SU-DHL-6 (cell line): Measurements from ENCODE around the gene ALPK3.

Source experiments
- H2AFZ ChIP-seq: fragments of 200-600 bp; sonication (generic); 2 replicates; pipeline ENCODE4 v1.6.1; 2014; ENCODE audit warnings: low read depth, mild to moderate bottlenecking, moderate library complexity, mixed read lengths, antibody characterized with exemption, low read length; ENCODE audit not compliant: severe bottlenecking
- H3F3A ChIP-seq: fragments of 200-600 bp; shearing (Covaris generic); 2 replicates; pipeline ENCODE4 v1.6.0; 2016; ENCODE audit warnings: antibody characterized with exemption, mild to moderate bottlenecking; ENCODE audit not compliant: insufficient read depth
- H3K27ac ChIP-seq: fragments of 200-600 bp; sonication (generic); 2 replicates; pipeline ENCODE4 v1.5.1; 2016; ENCODE audit warnings: low read depth, mild to moderate bottlenecking, low read length, moderate library complexity, mixed read lengths
- H3K27me3 ChIP-seq: fragments of 200-600 bp; sonication (generic), shearing (Covaris generic); 2 replicates; pipeline ENCODE4 v1.6.0; 2014; ENCODE audit warnings: mild to moderate bottlenecking, low read length
- H3K36me3 ChIP-seq: fragments of 200-600 bp; sonication (generic); 2 replicates; pipeline ENCODE4 v1.6.1; 2014; ENCODE audit warnings: mild to moderate bottlenecking, low read length, mixed read lengths
- H3K4me2 ChIP-seq: fragments of 300-600, 200-600 bp; shearing (Covaris generic), sonication (generic); 2 replicates; pipeline ENCODE4 v1.6.0; 2014; ENCODE audit warnings: low read length, low read depth, mild to moderate bottlenecking; ENCODE audit not compliant: poor library complexity, severe bottlenecking
- H3K4me3 ChIP-seq: fragments of 200-600 bp; sonication (generic); 2 replicates; pipeline ENCODE4 v1.5.1; 2014; ENCODE audit warnings: antibody characterized with exemption, low read length, mild to moderate bottlenecking, mixed read lengths; ENCODE audit not compliant: insufficient read depth, poor library complexity, severe bottlenecking
- H3K79me2 ChIP-seq: fragments of 200-600 bp; sonication (generic); 2 replicates; pipeline ENCODE4 v1.6.1; 2014; ENCODE audit warnings: mild to moderate bottlenecking, low read length, moderate library complexity; ENCODE audit not compliant: insufficient read depth
- H3K9ac ChIP-seq: fragments of 200-600 bp; sonication (generic); 2 replicates; pipeline ENCODE4 v1.7.0; 2014; ENCODE audit warnings: mild to moderate bottlenecking, low read length
- H3K9me2 ChIP-seq: fragments of 200-600 bp; sonication (generic); replicated peaks from 2 replicates; pipeline ENCODE4 v1.6.1; 2014; ENCODE audit warnings: low read length; ENCODE audit not compliant: insufficient read depth
- H3K9me3 ChIP-seq: fragments of 200-600 bp; sonication (generic); 2 replicates; pipeline ENCODE4 v1.6.1; 2014; ENCODE audit warnings: low read length, mixed read lengths; ENCODE audit not compliant: insufficient read depth
- H4K20me1 ChIP-seq: fragments of 200-600 bp; sonication (generic); 2 replicates; pipeline ENCODE4 v1.6.1; 2014; ENCODE audit warnings: low read depth, mild to moderate bottlenecking, antibody characterized with exemption, low read length, moderate library complexity, mixed read lengths
- EZH2phosphoT487 ChIP-seq: fragments of 200-600 bp; sonication (generic), shearing (Covaris generic); conservative IDR thresholded peaks from 2 replicates; pipeline ENCODE4 v1.6.1; 2018; ENCODE audit warnings: mild to moderate bottlenecking, antibody characterized with exemption, low read length, moderate library complexity, mixed read lengths
- TF ChIP-seq, protein P1 (sequence below): fragments of 200-600 bp; sonication (generic); IDR thresholded peaks from one replicate; pipeline ENCODE4 v1.5.1; 2017; ENCODE audit warnings: antibody characterized with exemption, mild to moderate bottlenecking, low read length, moderate library complexity; ENCODE audit not compliant: insufficient read depth, poor library complexity, severe bottlenecking

Gene ALPK3

DNA sequence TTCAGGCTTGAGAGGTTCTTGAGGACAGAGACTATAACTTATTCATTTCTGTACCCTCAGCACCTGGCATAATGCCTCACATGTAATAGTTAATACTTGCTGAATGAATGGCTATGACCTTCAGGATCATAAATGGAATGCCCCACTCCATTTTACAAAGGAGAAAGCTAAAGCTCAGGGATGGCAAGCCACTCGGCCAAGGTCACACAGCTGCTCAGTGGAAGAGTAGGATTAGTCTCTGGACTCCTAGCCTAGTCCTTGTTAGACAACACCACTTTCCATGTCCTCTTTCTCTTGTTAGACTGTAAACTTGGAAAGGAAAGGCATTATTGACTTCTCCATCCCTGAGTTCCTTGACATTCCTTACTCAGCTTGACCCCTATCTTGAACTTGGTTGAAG, 3.2 kb upstream of the ALPK3 start:
- no peaks in the 10 kb centered on the region for H3K9me2 ChIP-seq
- H4K20me1 ChIP-seq: no peaks in the 10 kb centered on the region
- no peak overlapping the region for H3K9ac ChIP-seq
- no peaks in the 10 kb centered on the region for H3K36me3 ChIP-seq
- H3F3A ChIP-seq: no peaks in the 10 kb centered on the region
- H3K27ac ChIP-seq: no peak overlapping the region
- no peaks in the 10 kb centered on the region for H3K9me3 ChIP-seq
- no peak overlapping the region for H2AFZ ChIP-seq
- H3K27me3 ChIP-seq: no peaks in the 10 kb centered on the region
- H3K79me2 ChIP-seq: no peaks in the 10 kb centered on the region
- H3K4me2 ChIP-seq: no peak overlapping the region
- H3K4me3 ChIP-seq: no peak overlapping the region
- TF ChIP-seq EZH2phosphoT487: no peak
- TF ChIP-seq, protein P1, sequence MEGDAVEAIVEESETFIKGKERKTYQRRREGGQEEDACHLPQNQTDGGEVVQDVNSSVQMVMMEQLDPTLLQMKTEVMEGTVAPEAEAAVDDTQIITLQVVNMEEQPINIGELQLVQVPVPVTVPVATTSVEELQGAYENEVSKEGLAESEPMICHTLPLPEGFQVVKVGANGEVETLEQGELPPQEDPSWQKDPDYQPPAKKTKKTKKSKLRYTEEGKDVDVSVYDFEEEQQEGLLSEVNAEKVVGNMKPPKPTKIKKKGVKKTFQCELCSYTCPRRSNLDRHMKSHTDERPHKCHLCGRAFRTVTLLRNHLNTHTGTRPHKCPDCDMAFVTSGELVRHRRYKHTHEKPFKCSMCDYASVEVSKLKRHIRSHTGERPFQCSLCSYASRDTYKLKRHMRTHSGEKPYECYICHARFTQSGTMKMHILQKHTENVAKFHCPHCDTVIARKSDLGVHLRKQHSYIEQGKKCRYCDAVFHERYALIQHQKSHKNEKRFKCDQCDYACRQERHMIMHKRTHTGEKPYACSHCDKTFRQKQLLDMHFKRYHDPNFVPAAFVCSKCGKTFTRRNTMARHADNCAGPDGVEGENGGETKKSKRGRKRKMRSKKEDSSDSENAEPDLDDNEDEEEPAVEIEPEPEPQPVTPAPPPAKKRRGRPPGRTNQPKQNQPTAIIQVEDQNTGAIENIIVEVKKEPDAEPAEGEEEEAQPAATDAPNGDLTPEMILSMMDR: no peak

DNA sequence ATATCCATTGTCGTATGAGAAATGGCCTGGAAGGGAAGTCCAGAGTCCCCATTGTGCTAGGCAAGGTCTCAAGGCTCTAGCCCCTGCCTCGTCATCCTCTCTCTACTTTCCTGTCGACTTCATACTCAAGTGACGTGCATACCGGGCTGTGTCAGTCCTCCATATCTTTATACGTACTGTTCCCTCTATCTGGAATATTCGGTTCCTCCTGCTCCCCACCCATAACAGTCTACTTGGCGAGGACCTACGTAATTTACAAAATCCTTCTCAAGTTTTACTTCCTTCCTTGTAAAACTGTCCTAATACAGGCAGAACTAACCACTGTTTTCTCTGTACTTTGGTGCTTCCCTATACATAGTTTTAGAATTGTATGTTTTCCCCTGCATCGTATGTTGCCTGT, 2.2 kb upstream of the ALPK3 start:
- TF ChIP-seq, protein P1: no peak
- no peak for TF ChIP-seq EZH2phosphoT487
- no peaks in the 10 kb centered on the region for H3K79me2 ChIP-seq
- no peaks in the 10 kb centered on the region for H3K9me3 ChIP-seq
- H4K20me1 ChIP-seq: no peaks in the 10 kb centered on the region
- H3K9ac ChIP-seq: no peak overlapping the region
- H3K4me2 ChIP-seq: no peak overlapping the region
- no peaks in the 10 kb centered on the region for H3K27me3 ChIP-seq
- no peaks in the 10 kb centered on the region for H3F3A ChIP-seq
- no peaks in the 10 kb centered on the region for H3K36me3 ChIP-seq
- H3K4me3 ChIP-seq: no peak overlapping the region
- H3K27ac ChIP-seq: no peak overlapping the region
- H2AFZ ChIP-seq: no peak overlapping the region
- no peaks in the 10 kb centered on the region for H3K9me2 ChIP-seq

DNA sequence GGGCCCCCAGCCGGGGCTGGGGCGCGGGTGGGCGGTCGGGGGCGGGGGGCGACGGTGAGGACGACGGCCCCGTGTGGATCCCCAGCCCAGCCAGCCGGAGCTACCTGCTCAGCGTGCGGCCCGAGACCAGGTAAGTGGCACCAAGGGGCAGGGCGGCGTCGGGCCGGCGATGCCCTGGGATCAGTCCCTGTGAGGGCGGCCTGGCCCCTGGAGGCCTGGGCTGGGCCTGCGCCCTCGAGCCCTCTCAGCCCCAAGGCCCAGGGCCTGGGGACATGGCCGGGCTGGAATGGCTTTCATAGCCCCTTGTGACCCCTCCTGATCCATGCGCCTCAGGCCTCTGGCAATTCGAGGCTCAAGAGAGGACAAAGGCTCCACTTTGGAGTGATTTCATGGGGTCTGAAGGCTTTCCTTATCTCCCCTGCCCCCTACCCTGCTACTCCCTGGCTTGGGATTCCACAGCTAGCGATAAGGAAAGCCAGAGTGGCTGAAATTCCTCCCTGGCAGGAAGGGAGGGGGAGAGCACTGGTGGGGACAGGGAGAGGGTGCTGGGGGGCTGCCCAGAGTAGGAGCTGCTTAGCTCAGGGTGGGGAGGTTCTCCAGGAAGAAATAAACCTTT, 418 bp downstream of the ALPK3 start:
- Histone ChIP-seq H3K4me2 (no peak overlapping the region), H3K9ac (no peak overlapping the region)

More for the DNA sequence above, 418 bp downstream of the ALPK3 start:
- Histone ChIP-seq H3F3A (no peaks in the 10 kb centered on the region), H3K36me3 (no peaks in the 10 kb centered on the region), H3K9me3 (no peaks in the 10 kb centered on the region), H3K27ac (no peak overlapping the region), H3K79me2 (no peaks in the 10 kb centered on the region), H3K27me3 (no peaks in the 10 kb centered on the region), H4K20me1 (no peaks in the 10 kb centered on the region), H3K4me3 (no peak overlapping the region), H3K9me2 (no peaks in the 10 kb centered on the region), H2AFZ (no peak overlapping the region)
- TF ChIP-seq, protein P1: no peak
- no peak for TF ChIP-seq EZH2phosphoT487
